HepG2 (cell line): Measurements from ENCODE around the gene MAN1A1. TPM values are rescaled to one million over a fixed set of nuclear protein-coding genes. Genes with fewer than 3 reads are reported as not detected.
A peak's percentile ranks its signal among the peaks of the same experiment; 100 is the strongest.

Experiments
- AFF4 ChIP-seq: sonication (generic); formaldehyde crosslinking; IDR thresholded peaks from 2 replicates; pipeline ENCODE4 v1.4.0; 2020; ENCODE audit warnings: missing genetic modification reagents
- BRD4 ChIP-seq: sonication (generic); formaldehyde crosslinking; IDR thresholded peaks from 2 replicates; pipeline ENCODE4 v1.4.0; 2020; ENCODE audit warnings: missing genetic modification reagents
- CBFB ChIP-seq: sonication (generic); formaldehyde crosslinking; IDR thresholded peaks from 2 replicates; pipeline ENCODE4 v1.4.0; 2020; ENCODE audit warnings: missing genetic modification reagents
- DRAP1 ChIP-seq: IDR thresholded peaks from 2 replicates; pipeline ENCODE4 v1.6.1; 2016; ENCODE audit warnings: missing genetic modification reagents, missing compliant biosample characterization
- HIC2 ChIP-seq: sonication (generic); formaldehyde crosslinking; IDR thresholded peaks from 2 replicates; pipeline ENCODE4 v1.9.0; 2022; ENCODE audit warnings: low read depth, missing genetic modification reagents
- HOXA9 ChIP-seq: sonication (generic); formaldehyde crosslinking; IDR thresholded peaks from 2 replicates; pipeline ENCODE4 v1.8.1; 2022; ENCODE audit warnings: missing genetic modification reagents, mild to moderate bottlenecking, moderate library complexity, borderline replicate concordance
- NR2F2 ChIP-seq: IDR thresholded peaks from 2 replicates; pipeline ENCODE4 v1.6.1; 2012; ENCODE audit warnings: low read depth, inconsistent platforms, borderline replicate concordance
- POGZ ChIP-seq: sonication (generic); formaldehyde crosslinking; IDR thresholded peaks from 2 replicates; pipeline ENCODE4 v1.4.0; 2020; ENCODE audit warnings: mild to moderate bottlenecking, missing genetic modification reagents
- RBM22 ChIP-seq: fragments of 200-400 bp; formaldehyde crosslinking; optimal IDR thresholded peaks from 2 replicates; pipeline ENCODE3; 2017; ENCODE audit warnings: mild to moderate bottlenecking, low read length, moderate library complexity
- RNF2 ChIP-seq: fragments of 450-650 bp; conservative IDR thresholded peaks from 2 replicates; pipeline ENCODE4 v1.6.1; 2016; ENCODE audit warnings: low read depth
- SCMH1 ChIP-seq: sonication (generic); formaldehyde crosslinking; IDR thresholded peaks from 2 replicates; pipeline ENCODE4 v1.9.0; 2021; ENCODE audit warnings: missing genetic modification reagents, mild to moderate bottlenecking, borderline replicate concordance
- SOX5 ChIP-seq: IDR thresholded peaks from 2 replicates; pipeline ENCODE4 v1.6.1; 2016; ENCODE audit warnings: borderline replicate concordance
- TBP ChIP-seq: sonication (generic); formaldehyde crosslinking; IDR thresholded peaks from 2 replicates; pipeline ENCODE4 v1.5.0; 2020; ENCODE audit warnings: missing genetic modification reagents
- USF2 ChIP-seq, 2 experiments: sonication (generic) in 1 of 2; formaldehyde crosslinking in 1 of 2; IDR thresholded peaks; 2 replicates each; pipeline versions ENCODE4 v1.5.1 to v1.6.1; 2011 to 2020; ENCODE audit warnings: borderline replicate concordance in 1 of 2, low read depth in 1 of 2, low read length in 1 of 2, mild to moderate bottlenecking in 1 of 2, missing genetic modification reagents in 1 of 2, moderate library complexity in 1 of 2
- YEATS4 ChIP-seq: sonication (generic); formaldehyde crosslinking; IDR thresholded peaks from 2 replicates; pipeline ENCODE4 v1.4.0; 2020; ENCODE audit warnings: missing genetic modification reagents, borderline replicate concordance
- ZBTB7B ChIP-seq: sonication (generic); formaldehyde crosslinking; IDR thresholded peaks from 2 replicates; pipeline ENCODE4 v1.4.0; 2020; ENCODE audit warnings: missing genetic modification reagents
- ZFP41 ChIP-seq: sonication (generic); formaldehyde crosslinking; IDR thresholded peaks from 2 replicates; pipeline ENCODE4 v1.4.0; 2020; ENCODE audit warnings: mild to moderate bottlenecking, missing genetic modification reagents, borderline replicate concordance
- ZNF274 ChIP-seq: sonication (generic); formaldehyde crosslinking; IDR thresholded peaks from 2 replicates; pipeline ENCODE4 v1.5.1; 2020; ENCODE audit warnings: mild to moderate bottlenecking, missing genetic modification reagents
- ZNF562 ChIP-seq: sonication (generic); formaldehyde crosslinking; IDR thresholded peaks from 2 replicates; pipeline ENCODE4 v1.8.0; 2022; ENCODE audit warnings: missing genetic modification reagents, borderline replicate concordance
- ZSCAN25 ChIP-seq: sonication (generic); formaldehyde crosslinking; IDR thresholded peaks from 2 replicates; pipeline ENCODE4 v1.8.0; 2022; ENCODE audit warnings: mild to moderate bottlenecking, missing genetic modification reagents
- polyA plus RNA-seq, 8 experiments: library from polyadenylated mRNA; depleted of rRNA in 3 of 8; stranded (reverse) in 7 of 8; unstranded in 1 of 8; fragments of >200 nt; fragmentation: Illumina TruSeq in 4 of 8; extraction: Trizol in 4 of 8; gene quantifications; 2 replicates each; pipeline versions ENCODE4 v1.2.1 to v1.2.3, GENCODE V29; 2011 to 2016; ENCODE audit warnings: low read depth in 4 of 8, missing spikeins in 1 of 8, mixed read lengths in 1 of 8; ENCODE audit not compliant: insufficient read depth in 1 of 8
- total RNA-seq, 5 experiments: library from RNA; depleted of rRNA; stranded (reverse); fragments of >200 nt; fragmentation: Illumina TruSeq; extraction: Trizol; gene quantifications; 2 replicates each; pipeline ENCODE4 v1.2.3, GENCODE V29; 2016; ENCODE audit warnings: low read depth in 1 of 5

Gene MAN1A1
- total and polyA plus RNA-seq, 2 of the 13 experiments (the other 11 are each of a cell fraction or from before 2014, with no cell fraction given): 156 to 236 TPM

DNA sequence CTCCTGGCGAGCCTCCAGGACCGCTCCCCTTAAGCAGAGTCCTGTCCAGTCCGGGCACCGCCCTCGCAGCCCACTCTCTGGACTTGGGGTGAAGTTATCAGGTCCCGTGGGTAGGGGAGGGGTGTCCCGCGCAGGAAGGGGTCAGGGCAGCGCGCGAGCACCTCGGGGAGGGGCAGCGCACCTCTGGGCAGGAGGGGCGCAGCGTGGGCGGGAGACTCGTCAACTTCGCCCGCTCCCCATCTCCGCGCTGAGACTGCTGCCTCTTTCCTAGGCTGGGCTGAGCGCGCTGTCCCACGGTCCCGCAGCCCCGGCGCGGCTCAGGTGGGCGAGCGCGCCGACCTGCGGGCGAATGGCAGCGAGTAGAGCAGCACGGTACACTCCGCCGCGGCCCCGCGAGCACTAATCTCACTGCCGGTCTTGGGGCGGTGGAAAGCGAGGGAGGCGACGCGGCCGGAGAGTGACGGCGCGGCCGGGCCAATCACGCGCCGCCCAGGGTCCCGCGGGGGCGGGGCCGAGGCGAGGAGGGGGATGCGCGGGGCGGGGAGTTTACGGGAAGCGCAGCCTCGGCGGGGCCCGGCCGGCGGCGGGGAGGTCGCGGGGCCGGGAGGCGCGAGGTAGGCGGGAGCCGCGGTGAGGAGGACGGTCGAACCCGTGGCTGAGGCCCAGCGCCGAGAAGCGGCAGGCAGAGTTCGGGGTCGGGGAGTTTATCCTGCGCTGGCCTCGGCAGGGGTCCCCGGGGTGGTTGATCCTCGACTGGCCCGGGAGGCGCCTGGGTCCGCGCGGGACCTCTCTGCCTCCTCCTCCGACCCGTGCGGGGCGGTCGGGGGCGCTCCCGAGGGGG is at the start of gene MAN1A1 (continued):
- TF ChIP-seq AFF4 (CRISPR knock-in tag) (peak; percentile 99), HIC2 (CRISPR knock-in tag) (peak; percentile 61; the same call in 1 of the 2 replicates), SOX5 (peak; percentile 33; the same call in 1 of the 2 replicates), NR2F2 (peak; percentile 38; the same call in 1 of the 2 replicates), ZNF274 (CRISPR knock-in tag) (peak; percentile 90; the same call in 1 of the 2 replicates), YEATS4 (CRISPR knock-in tag) (peak; percentile 85), HOXA9 (CRISPR knock-in tag) (peak; percentile 98), TBP (CRISPR knock-in tag) (no peak), ZNF562 (CRISPR knock-in tag) (0 out of 2 replicates have a peak, but pooled peaks have one; percentile 51), RNF2 (no peak), ZBTB7B (CRISPR knock-in tag) (peak; percentile 97), ZFP41 (CRISPR knock-in tag) (no peak), BRD4 (CRISPR knock-in tag) (peak; percentile 95), POGZ (CRISPR knock-in tag) (peak; percentile 77; the same call in 1 of the 2 replicates), RBM22 (peak; percentile 89), USF2 (IDR thresholded peaks at IDR 0.05; ENCODE audit: low read depth, low read length) (no peak), USF2 (CRISPR knock-in tag; IDR thresholded peaks at IDR 0.05; ENCODE audit: borderline replicate concordance) (peak; percentile 9; the same call in 1 of the 2 replicates), DRAP1 (CRISPR knock-in tag) (peak; percentile 96), ZSCAN25 (CRISPR knock-in tag) (peak; percentile 60; the same call in 1 of the 2 replicates), CBFB (CRISPR knock-in tag) (peak; percentile 88; the same call in 1 of the 2 replicates), SCMH1 (CRISPR knock-in tag) (no peak)
